ENCODE measurements around the gene POLR1A. TPM values are rescaled to one million over a fixed set of nuclear protein-coding genes. Genes with fewer than 3 reads are reported as not detected.

Gene POLR1A
- total RNA-seq, 1 donor = 43.1 TPM

- peak; percentile 76 for DNase-seq (ENCODE audit: low read depth)
- peak; percentile 86 for TF ChIP-seq CTCF (IDR thresholded peaks at IDR 0.05; ENCODE audit: insufficient read depth, low read length)
- H3K4me3 ChIP-seq (ENCODE audit: low read depth, low read length) = no peak overlapping the region
Observed at GRCh38 chr2:86079981-86080911, 25.4 kb downstream of the POLR1A start.

- no peak overlapping the region for H3K4me3 ChIP-seq (ENCODE audit: low read depth, low read length)
Observed at GRCh38 chr2:86078774-86079545, 26.7 kb downstream of the POLR1A start.

GRCh38 chr2:86075886-86076285 lies 29.8 kb downstream of the POLR1A start:
- no peak overlapping the region for H3K4me3 ChIP-seq (ENCODE audit: low read depth, low read length)
- no peak for TF ChIP-seq CTCF (IDR thresholded peaks at IDR 0.05; ENCODE audit: insufficient read depth, low read length)
- no peak for DNase-seq (ENCODE audit: low read depth)

More at GRCh38 chr2:86078774-86079545, 26.7 kb downstream of the POLR1A start:
- DNase-seq (ENCODE audit: low read depth) = peak; percentile 76
- TF ChIP-seq CTCF (IDR thresholded peaks at IDR 0.05; ENCODE audit: insufficient read depth, low read length) = peak; percentile 84

- DNase-seq (ENCODE audit: low read depth) = no peak
- no peak for TF ChIP-seq CTCF (IDR thresholded peaks at IDR 0.05; ENCODE audit: insufficient read depth, low read length)
- H3K4me3 ChIP-seq (ENCODE audit: low read depth, low read length) = no peak overlapping the region
Observed at GRCh38 chr2:86074811-86075210, 30.9 kb downstream of the POLR1A start.

GRCh38 chr2:86074256-86074655 lies 31.4 kb downstream of the POLR1A start:
- TF ChIP-seq CTCF (IDR thresholded peaks at IDR 0.05; ENCODE audit: insufficient read depth, low read length) = no peak
- no peak for DNase-seq (ENCODE audit: low read depth)
- no peak overlapping the region for H3K4me3 ChIP-seq (ENCODE audit: low read depth, low read length)

- no peak for TF ChIP-seq CTCF (IDR thresholded peaks at IDR 0.05; ENCODE audit: insufficient read depth, low read length)
- H3K4me3 ChIP-seq (ENCODE audit: low read depth, low read length) = no peak overlapping the region
- DNase-seq (ENCODE audit: low read depth) = no peak
Observed at GRCh38 chr2:86073225-86073624, 32.5 kb downstream of the POLR1A start.
